ENCODE data around the gene GRID1.
"Not testable (repeated sequence)": the region's sequence is repeated elsewhere in the genome, so short reads cannot be mapped to it uniquely, and the experiment has no call there.

The GRID1 gene

DNA sequence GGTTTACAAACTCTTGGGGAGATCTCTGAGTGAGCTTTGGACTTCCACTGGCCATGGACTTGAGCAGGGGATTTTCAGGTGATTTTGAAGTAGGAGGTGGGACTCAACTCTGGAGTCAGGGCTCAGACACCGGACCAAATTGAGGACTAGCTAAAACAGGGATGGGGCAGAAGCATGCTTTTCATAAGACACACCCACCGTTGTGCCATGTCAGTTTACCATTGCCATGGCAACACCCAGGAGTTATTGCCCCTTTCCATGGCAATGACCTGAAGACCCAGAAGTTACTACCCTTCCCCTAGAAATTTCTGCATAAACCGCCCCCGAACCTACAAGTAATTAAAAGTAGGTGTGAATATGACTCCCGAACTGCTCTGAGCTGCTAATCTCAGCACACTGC, 320.7 kb downstream of the GRID1 start:
- DNase-seq, result no peak

DNA sequence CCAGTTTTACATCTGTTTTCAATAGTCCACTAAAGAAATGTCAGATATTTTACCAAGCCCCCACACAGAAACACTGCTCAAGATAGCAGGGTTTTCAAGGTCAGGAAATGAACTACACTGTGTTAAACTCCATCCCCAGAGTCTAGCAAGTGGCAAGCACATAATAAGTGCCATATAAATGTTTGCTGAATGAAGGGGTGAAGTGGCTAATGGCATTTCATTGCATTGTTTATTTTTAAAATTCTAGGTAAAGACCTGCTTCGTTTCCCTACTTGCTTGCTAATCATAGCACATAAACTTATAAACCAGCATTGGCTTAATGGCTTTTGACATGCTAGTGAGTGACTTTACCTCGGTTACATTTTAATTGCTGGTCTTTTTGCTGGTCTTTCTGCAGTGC, 322.6 kb downstream of the GRID1 start:
- no peak for DNase-seq

DNA sequence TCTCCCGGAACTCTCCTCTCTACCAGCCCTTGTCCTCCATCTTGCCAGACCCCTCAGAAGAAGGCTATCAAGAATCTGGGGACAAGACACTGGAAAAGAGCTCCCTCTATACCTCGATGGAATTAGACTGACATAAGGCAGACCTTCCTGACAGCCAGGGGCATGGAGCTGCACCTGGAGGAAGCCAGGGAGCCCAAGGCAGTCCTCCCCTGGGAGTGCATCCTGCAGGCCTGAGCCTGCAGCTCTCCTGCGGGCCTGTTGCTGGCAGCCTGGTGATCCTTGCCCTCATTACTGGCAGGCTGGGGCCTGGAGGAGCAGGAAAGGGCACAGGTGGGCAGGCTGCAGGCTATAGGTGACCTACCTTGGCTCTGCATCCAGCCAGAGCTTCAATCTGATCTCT, 323.4 kb downstream of the GRID1 start:
- DNase-seq, result no peak

GRCh38 chr10:86042161-86042560, 324.4 kb downstream of the GRID1 start:
- no peak for DNase-seq

GRCh38 chr10:86041116-86041515, 325.5 kb downstream of the GRID1 start:
- DNase-seq, result no peak

GRCh38 chr10:86038371-86038770, 328.2 kb downstream of the GRID1 start:
- no peak for DNase-seq

GRCh38 chr10:86037096-86037495, 329.5 kb downstream of the GRID1 start:
- DNase-seq, result no peak

GRCh38 chr10:86036544-86036831, 330.1 kb downstream of the GRID1 start:
- DNase-seq, result no peak

GRCh38 chr10:86035791-86036543, 330.6 kb downstream of the GRID1 start:
- no peak for DNase-seq

- DNase-seq, result no peak
These were observed 331.9 kb downstream of the GRID1 start for GRCh38 chr10:86034710-86035109.

GRCh38 chr10:86033581-86033980, 333.0 kb downstream of the GRID1 start:
- no peak for DNase-seq

DNA sequence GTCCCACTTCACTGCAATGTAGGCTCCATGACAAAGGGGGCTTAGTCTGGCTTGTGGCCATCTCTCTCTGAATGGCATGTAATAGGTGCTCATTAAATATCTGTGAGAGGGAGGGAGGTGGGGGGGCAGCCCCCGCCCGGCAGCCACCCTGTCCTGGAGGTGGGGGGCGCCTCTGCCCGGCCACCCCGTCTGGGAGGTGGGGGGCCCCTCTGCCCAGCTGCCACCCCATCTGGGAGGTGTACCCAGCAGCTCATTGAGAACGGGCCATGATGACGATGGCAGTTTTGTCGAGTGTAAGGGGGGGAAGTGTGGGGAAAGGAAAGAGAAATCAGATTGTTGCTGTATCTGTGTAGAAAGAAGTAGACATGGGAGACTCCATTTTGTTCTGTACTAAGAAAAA, 334.5 kb downstream of the GRID1 start:
- DNase-seq, result not testable (repeated sequence)

DNA sequence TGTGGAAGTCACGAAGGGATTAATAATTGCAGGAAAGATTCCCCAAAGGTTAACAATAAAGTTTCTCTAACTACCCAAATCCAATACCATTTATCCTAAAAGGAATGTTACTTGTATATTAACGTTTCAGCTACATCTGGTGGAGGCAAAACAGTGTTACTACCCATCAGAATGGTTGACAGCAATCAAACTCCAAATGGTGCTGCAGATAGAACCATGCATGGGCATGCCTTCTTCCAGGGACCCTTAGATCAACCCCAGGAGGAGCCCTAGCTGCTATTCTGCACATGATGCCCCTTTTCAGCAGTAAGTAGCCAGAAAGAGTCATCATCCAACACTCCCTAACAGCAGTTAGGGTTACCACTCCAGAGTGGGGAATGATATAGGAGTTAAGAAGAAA, 336.3 kb downstream of the GRID1 start:
- DNase-seq, result no peak

DNA sequence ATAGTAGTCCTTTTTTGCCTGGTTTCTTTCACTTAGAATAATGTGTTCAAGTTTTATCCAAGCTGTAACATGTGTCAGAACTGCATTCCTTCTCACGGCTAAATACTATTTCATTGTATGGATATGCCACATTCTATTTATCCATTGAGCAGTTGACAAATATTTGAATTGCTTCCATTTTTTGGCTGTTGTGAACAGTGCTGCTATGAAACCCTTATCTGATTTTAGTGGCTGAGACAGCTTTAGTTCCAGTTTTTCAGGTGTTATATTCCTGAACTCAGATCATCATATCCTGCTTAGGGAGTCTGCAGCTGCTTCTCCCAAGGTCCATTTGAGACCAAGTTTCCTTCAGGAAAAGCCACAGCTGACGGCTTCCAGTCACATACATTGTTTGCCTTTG, 339.2 kb downstream of the GRID1 start:
- DNase-seq, result no peak

DNA sequence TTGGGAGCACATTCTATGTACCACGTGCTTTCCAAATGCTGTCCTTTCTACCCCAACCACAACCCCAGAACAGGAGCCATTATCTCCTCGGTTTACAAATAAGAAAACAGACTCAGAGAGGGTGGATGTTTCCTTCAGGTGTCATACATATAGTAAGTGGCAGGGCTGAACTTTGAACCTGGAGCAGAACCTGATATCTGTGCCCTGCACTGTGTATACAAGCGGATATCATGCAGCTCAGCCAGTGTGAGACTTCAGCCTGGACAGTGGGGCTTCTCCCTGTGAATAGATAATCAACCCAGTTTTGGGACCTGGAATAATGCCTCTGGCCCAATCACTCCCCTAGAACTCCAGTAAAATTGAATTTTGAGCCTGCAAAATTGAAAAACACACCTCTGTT, 341.1 kb downstream of the GRID1 start:
- DNase-seq, result no peak

- no peak for DNase-seq
These were observed 342.1 kb downstream of the GRID1 start for GRCh38 chr10:86024281-86025041.

- DNase-seq, result no peak
These were observed 342.7 kb downstream of the GRID1 start for GRCh38 chr10:86023931-86024280.

GRCh38 chr10:86023336-86023735, 343.3 kb downstream of the GRID1 start:
- no peak for DNase-seq

DNA sequence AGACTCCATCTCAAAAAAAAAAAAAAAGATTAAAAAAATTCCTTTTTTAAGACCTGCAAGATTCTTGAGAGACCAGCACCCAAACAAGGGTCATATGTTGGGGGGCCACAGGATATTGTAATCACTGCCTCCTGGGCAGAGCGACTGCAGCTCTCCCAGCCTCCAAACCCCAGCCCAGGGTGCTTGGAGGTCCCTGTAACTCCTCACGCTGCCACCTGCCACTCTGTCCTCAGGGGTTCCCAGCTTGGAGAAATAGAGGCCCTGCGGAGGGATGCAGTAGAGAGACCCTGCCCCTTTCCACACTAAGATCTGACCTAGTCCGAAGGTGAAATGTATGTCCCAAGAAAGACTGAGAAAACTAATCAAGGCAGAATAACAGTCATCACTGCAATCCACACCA, 343.7 kb downstream of the GRID1 start:
- no peak for DNase-seq

GRCh38 chr10:86020134-86020533, 346.5 kb downstream of the GRID1 start:
- no peak for DNase-seq

- no peak for DNase-seq
These were observed 347.5 kb downstream of the GRID1 start for GRCh38 chr10:86019141-86019540.

DNA sequence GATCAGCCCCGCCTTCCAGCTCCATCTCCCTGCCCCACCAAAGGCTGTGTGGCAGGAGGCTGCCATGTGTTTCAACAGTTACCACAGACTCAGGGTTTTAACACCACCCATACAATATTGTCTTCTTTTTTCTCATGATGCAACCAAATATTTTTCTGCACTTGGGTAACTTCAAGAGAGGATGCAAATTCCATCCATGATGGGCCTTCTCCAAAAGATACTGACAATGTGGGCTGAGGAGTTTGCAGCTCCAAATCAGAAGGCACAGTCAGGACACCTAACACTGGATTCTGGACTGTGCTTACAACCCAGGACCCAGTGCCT, 347.9 kb downstream of the GRID1 start:
- no peak for DNase-seq

- DNase-seq, result peak; percentile 59
These were observed 348.5 kb downstream of the GRID1 start for GRCh38 chr10:86017841-86018734.

DNA sequence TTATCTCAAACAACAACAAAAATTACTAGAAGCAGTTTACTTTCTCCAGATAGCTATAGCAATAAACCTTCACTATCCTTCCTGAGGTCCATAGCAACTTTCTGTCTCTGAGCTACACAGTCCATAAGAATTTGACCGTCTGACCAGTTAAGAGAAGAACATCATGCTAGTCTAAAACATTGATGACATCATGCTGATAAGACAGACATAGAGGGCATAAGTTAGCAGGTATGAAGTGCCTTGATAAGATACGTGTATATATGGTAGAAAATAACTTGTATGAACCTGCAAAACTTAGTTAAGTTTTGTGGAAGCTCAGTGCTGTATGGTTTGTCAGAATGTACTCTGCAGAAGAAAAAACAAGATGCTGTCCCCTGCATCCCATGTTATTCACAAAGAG, 353.0 kb downstream of the GRID1 start:
- no peak for DNase-seq
